Stomach (tissue), 9 donors: ENCODE data around the gene TBC1D8. TPM values are rescaled to one million over a fixed set of nuclear protein-coding genes. Genes with fewer than 3 reads are reported as not detected.

Source experiments
- DNase-seq, 2 donors: peaks; one replicate each; pipeline versions ENCODE4 v3.0.0 to v3.0.0-alpha.2; 2013 to 2019
- H3K27ac ChIP-seq, 5 donors: fragments of 200-600 bp in 4 of 5; sonication (generic) in 4 of 5; one replicate each; pipeline ENCODE4 v1.5.1; 2013 to 2019; ENCODE audit warnings: mild to moderate bottlenecking in 1 of 5, moderate library complexity in 1 of 5
- H3K27me3 ChIP-seq, 3 donors: fragments of 200-600 bp; sonication (generic); one replicate each; pipeline ENCODE4 v1.5.1; 2017 to 2019; ENCODE audit warnings: mixed run types in 1 of 3
- H3K36me3 ChIP-seq, 4 donors: fragments of 200-600 bp; sonication (generic); 1 replicate in 3 of 4; 2 replicates in 1 of 4; pipeline ENCODE4 v1.5.1; 2016 to 2019
- H3K4me1 ChIP-seq, 4 donors: fragments of 200-600 bp; sonication (generic); one replicate each; pipeline ENCODE4 v1.5.1; 2016 to 2019
- H3K4me3 ChIP-seq, 4 donors: fragments of 200-600 bp; sonication (generic) in 3 of 4; one replicate each; pipeline ENCODE4 v1.5.1; 2016 to 2019; ENCODE audit warnings: mild to moderate bottlenecking in 1 of 4
- H3K9me3 ChIP-seq, 4 donors: fragments of 200-600 bp; sonication (generic); one replicate each; pipeline ENCODE4 v1.5.1; 2016 to 2019
- EP300 ChIP-seq: sonication (generic); formaldehyde crosslinking; IDR thresholded peaks from one replicate; pipeline ENCODE4 v1.6.1; 2017; ENCODE audit warnings: antibody characterized with exemption
- POLR2A ChIP-seq, 4 donors: fragments of 450-650 bp; IDR thresholded peaks; one replicate each; pipeline ENCODE4 v1.6.1; 2016; ENCODE audit warnings: antibody characterized with exemption in 4 of 4, control low read depth in 2 of 4, mild to moderate bottlenecking in 1 of 4, moderate library complexity in 1 of 4
- POLR2AphosphoS5 ChIP-seq, 3 donors: sonication (generic); formaldehyde crosslinking; IDR thresholded peaks; one replicate each; pipeline ENCODE4 v1.6.1; 2016; ENCODE audit warnings: antibody characterized with exemption in 3 of 3
- WGBS, 5 donors: extraction: QIAGEN DNeasy Blood & Tissue Kit in 3 of 5; methylation state at CpG; one replicate each; pipeline versions ENCODE4 v1.1.5 to v1.1.7; 2013 to 2018; 5-methylcytosine and 5-hydroxymethylcytosine counted together
- intact Hi-C: fragments of 100-400 bp; cut with DNase I; formaldehyde crosslinking; loops from one replicate; pipeline ENCODE4 v1.15.1; 2023; ENCODE audit warnings: low total_unique reads
- polyA plus RNA-seq, 3 donors: library from polyadenylated mRNA; stranded (reverse); fragments of 200-250 nt; gene quantifications; one replicate each; pipeline ENCODE4 v1.2.3, GENCODE V29; 2013
- total RNA-seq, 5 donors: library from RNA; depleted of rRNA; stranded (reverse); fragments of >200 nt; gene quantifications; one replicate each; pipeline versions ENCODE4 v1.1.0 to v1.2.3, GENCODE V29; 2014 to 2016
- TF ChIP-seq, protein P1 (sequence below), 7 experiments: fragments of 450-650 bp in 4 of 7; fragments of 200-600 bp in 3 of 7; sonication (generic) in 3 of 7; IDR thresholded peaks; one replicate each; pipeline ENCODE4 v1.5.1; 2016 to 2019; ENCODE audit warnings: antibody characterized with exemption in 7 of 7, control low read depth in 2 of 7, mild to moderate bottlenecking in 1 of 7
- donor health status: healthy with polysubstance abuse.
- donor health status: Bipolar disorder and iron deficiency.
- donor health status: healthy.

The TBC1D8 gene
- total and polyA plus RNA-seq, 8 donors = 9.9 to 179 (median 74.9) TPM

GRCh38 chr2:101150306-101151145, 656 bp downstream of the TBC1D8 start:
- Histone ChIP-seq H3K36me3 (no peaks in the 10 kb centered on the region), H3K4me1 (peaks cover 38 to 75% (median 57%) of the 10 kb centered on the region in 4 donors), H3K4me3 (peak overlapping the region; percentile 75 to 97 (median 80)), H3K9me3 (no peaks in the 10 kb centered on the region), H3K27ac (peak overlapping the region; percentile 81 to 95 (median 89)), H3K27me3 (no peaks in the 10 kb centered on the region)
- 1 to 4% (median 2%) methylated on average over 26 to 76 of the region's 76 CpGs for WGBS, 5 donors
- TF ChIP-seq, protein P1, sequence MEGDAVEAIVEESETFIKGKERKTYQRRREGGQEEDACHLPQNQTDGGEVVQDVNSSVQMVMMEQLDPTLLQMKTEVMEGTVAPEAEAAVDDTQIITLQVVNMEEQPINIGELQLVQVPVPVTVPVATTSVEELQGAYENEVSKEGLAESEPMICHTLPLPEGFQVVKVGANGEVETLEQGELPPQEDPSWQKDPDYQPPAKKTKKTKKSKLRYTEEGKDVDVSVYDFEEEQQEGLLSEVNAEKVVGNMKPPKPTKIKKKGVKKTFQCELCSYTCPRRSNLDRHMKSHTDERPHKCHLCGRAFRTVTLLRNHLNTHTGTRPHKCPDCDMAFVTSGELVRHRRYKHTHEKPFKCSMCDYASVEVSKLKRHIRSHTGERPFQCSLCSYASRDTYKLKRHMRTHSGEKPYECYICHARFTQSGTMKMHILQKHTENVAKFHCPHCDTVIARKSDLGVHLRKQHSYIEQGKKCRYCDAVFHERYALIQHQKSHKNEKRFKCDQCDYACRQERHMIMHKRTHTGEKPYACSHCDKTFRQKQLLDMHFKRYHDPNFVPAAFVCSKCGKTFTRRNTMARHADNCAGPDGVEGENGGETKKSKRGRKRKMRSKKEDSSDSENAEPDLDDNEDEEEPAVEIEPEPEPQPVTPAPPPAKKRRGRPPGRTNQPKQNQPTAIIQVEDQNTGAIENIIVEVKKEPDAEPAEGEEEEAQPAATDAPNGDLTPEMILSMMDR (IDR thresholded peaks at IDR 0.05) = no peak
- TF ChIP-seq EP300 = no peak
- TF ChIP-seq POLR2AphosphoS5 (IDR thresholded peaks at IDR 0.05) = no peak
- intact Hi-C loops = loop anchor here (5.0 kb wide), 1 partner anchor 113 kb away; no protein-coding TSS in a partner anchor
- DNase-seq = peak; percentile 57 to 73

- peak; percentile 40 to 57 for DNase-seq
- Histone ChIP-seq H3K4me3 (peak overlapping the region; percentile 75 to 97 (median 80)), H3K36me3 (no peaks in the 10 kb centered on the region), H3K27ac (peak overlapping the region; percentile 71 to 92 (median 86)), H3K4me1 (peaks cover 46 to 85% (median 65%) of the 10 kb centered on the region in 4 donors), H3K9me3 (no peaks in the 10 kb centered on the region), H3K27me3 (no peaks in the 10 kb centered on the region)
- TF ChIP-seq EP300 = no peak
- TF ChIP-seq, protein P1 (IDR thresholded peaks at IDR 0.05) = no peak
- no peak for TF ChIP-seq POLR2A (IDR thresholded peaks at IDR 0.05)
- no peak for TF ChIP-seq POLR2AphosphoS5 (IDR thresholded peaks at IDR 0.05)
- intact Hi-C loops = loop anchor here (5.0 kb wide), 2 partner anchors 112 to 137 kb away; no protein-coding TSS in a partner anchor
- 35 to 58% (median 41%) methylated on average over 21 of the region's 21 CpGs for WGBS, 5 donors
Measured at GRCh38 chr2:101149241-101150192, 1.7 kb downstream of the TBC1D8 start.

DNA sequence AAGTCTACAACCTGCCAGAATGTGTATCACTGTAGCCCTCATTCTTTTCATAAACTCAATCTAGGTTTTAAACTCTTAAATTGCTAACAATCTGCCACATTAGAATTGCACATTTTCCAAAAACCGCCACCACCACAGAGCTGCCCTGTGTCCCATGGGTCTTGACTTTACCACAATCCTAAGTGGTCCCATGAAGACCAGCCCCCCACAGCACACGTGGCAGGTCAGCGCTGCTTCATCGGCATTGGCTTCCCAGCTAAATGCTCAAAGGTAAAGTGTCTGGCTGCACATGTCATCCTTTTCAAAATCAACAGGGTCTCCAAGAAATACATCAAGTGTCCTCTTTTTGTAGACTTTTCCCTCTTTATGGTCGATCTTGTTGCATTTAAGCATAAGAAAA, 2.4 kb downstream of the TBC1D8 start:
- peak overlapping the region; percentile 75 to 97 (median 80) for H3K4me3 ChIP-seq
- no peaks in the 10 kb centered on the region for H3K9me3 ChIP-seq
- peak overlapping the region; percentile 56 to 92 (median 86) for H3K27ac ChIP-seq
- TF ChIP-seq, protein P1 (IDR thresholded peaks at IDR 0.05) = no peak
- TF ChIP-seq POLR2AphosphoS5 (IDR thresholded peaks at IDR 0.05) (no peak), EP300 (no peak), POLR2A (IDR thresholded peaks at IDR 0.05) (no peak)
- peaks cover 47 to 91% (median 68%) of the 10 kb centered on the region in 4 donors for H3K4me1 ChIP-seq
- intact Hi-C loops = loop anchor here (5.0 kb wide), 1 partner anchor 136 kb away; no protein-coding TSS in a partner anchor
- WGBS, 5 donors = 39 to 67% (median 61%) methylated on average over 5 of the region's 5 CpGs
- H3K27me3 ChIP-seq = no peaks in the 10 kb centered on the region
- DNase-seq = no peak
- H3K36me3 ChIP-seq = no peaks in the 10 kb centered on the region

GRCh38 chr2:101147971-101148370, 3.2 kb downstream of the TBC1D8 start:
- 47 to 75% (median 59%) methylated on average over 2 of the region's 2 CpGs for WGBS, 5 donors
- H3K27ac ChIP-seq = peak overlapping the region in 4 of 5 donors; percentile 34 to 92 (median 64)

More at GRCh38 chr2:101147971-101148370, 3.2 kb downstream of the TBC1D8 start:
- TF ChIP-seq EP300 (no peak), POLR2A (IDR thresholded peaks at IDR 0.05) (no peak), POLR2AphosphoS5 (IDR thresholded peaks at IDR 0.05) (no peak)
- TF ChIP-seq, protein P1 (IDR thresholded peaks at IDR 0.05) = no peak
- intact Hi-C loops = loop anchor here (5.0 kb wide), 1 partner anchor 136 kb away; no protein-coding TSS in a partner anchor
- DNase-seq = no peak
- Histone ChIP-seq H3K4me1 (peaks cover 47 to 86% (median 67%) of the 10 kb centered on the region in 4 donors), H3K36me3 (no peaks in the 10 kb centered on the region), H3K27me3 (no peaks in the 10 kb centered on the region), H3K4me3 (peak overlapping the region in 1 of 4 donors; percentile 97), H3K9me3 (no peaks in the 10 kb centered on the region)
